Chondrocyte (in vitro differentiated cells): ENCODE results near the gene CFAP77. TPM values are rescaled to one million over a fixed set of nuclear protein-coding genes. Genes with fewer than 3 reads are reported as not detected.

ENCODE experiments used
- DNase-seq: peaks from one replicate; pipeline ENCODE4 v3.0.0; 2021; ENCODE audit warnings: mixed read lengths, low spot score
- H3K27ac Mint-ChIP-seq: one replicate; pipeline ENCODE4 v1.8.0; 2021; ENCODE audit warnings: mild to moderate bottlenecking, moderate library complexity, mixed read lengths; ENCODE audit not compliant: unreplicated experiment
- H3K27me3 Mint-ChIP-seq: 2 replicates; pipeline ENCODE4 v1.8.0; 2021; ENCODE audit warnings: low read depth, mixed read lengths
- H3K36me3 Mint-ChIP-seq: 2 replicates; pipeline ENCODE4 v1.8.0; 2021; ENCODE audit warnings: low read depth, mixed read lengths
- H3K4me1 Mint-ChIP-seq: 2 replicates; pipeline ENCODE4 v1.8.0; 2021; ENCODE audit warnings: low read depth, mild to moderate bottlenecking, mixed read lengths
- H3K4me3 Mint-ChIP-seq: one replicate; pipeline ENCODE4 v1.8.0; 2021; ENCODE audit warnings: mild to moderate bottlenecking, moderate library complexity, mixed read lengths; ENCODE audit not compliant: unreplicated experiment
- H3K9me3 Mint-ChIP-seq: 2 replicates; pipeline ENCODE4 v1.8.0; 2021; ENCODE audit warnings: low read depth, mixed read lengths
- CTCF ChIP-seq: fragments of 200-600 bp; sonication (generic); IDR thresholded peaks from 2 replicates; pipeline ENCODE4 v1.5.0; 2021; ENCODE audit warnings: antibody characterized with exemption, mild to moderate bottlenecking, moderate library complexity
- total RNA-seq: library from RNA; stranded (reverse); gene quantifications from 3 replicates; pipeline ENCODE4 v1.2.1, GENCODE V29; 2021

Gene CFAP77
- total RNA-seq, 1 donor from 2014 or later, result 0.47 TPM

- no peak for DNase-seq
- no peaks in the 10 kb centered on the region for H3K36me3 Mint-ChIP-seq
- TF ChIP-seq CTCF, result no peak
- H3K4me1 Mint-ChIP-seq, result peaks cover 5% of the 10 kb centered on the region
- no peak overlapping the region for H3K27ac Mint-ChIP-seq
- H3K9me3 Mint-ChIP-seq, result no peaks in the 10 kb centered on the region
- H3K4me3 Mint-ChIP-seq, result no peak overlapping the region
- peaks cover 20% of the 10 kb centered on the region for H3K27me3 Mint-ChIP-seq
These were observed 108.6 kb downstream of the CFAP77 start for GRCh38 chr9:132518626-132519025.

- no peak for DNase-seq
- no peak for TF ChIP-seq CTCF
- Mint-ChIP-seq H3K27me3 (peaks cover 19% of the 10 kb centered on the region), H3K9me3 (no peaks in the 10 kb centered on the region), H3K4me3 (no peak overlapping the region), H3K36me3 (no peaks in the 10 kb centered on the region), H3K27ac (no peak overlapping the region), H3K4me1 (peaks cover 5% of the 10 kb centered on the region)
These were observed 109.0 kb downstream of the CFAP77 start for GRCh38 chr9:132519033-132519432.

GRCh38 chr9:132520612-132521011, 110.6 kb downstream of the CFAP77 start:
- peaks cover 19% of the 10 kb centered on the region for H3K27me3 Mint-ChIP-seq

GRCh38 chr9:132525308-132526023, 115.5 kb downstream of the CFAP77 start:
- no peaks in the 10 kb centered on the region for H3K9me3 Mint-ChIP-seq
- H3K27ac Mint-ChIP-seq, result no peak overlapping the region
- TF ChIP-seq CTCF, result no peak
- H3K4me3 Mint-ChIP-seq, result no peak overlapping the region
- no peak for DNase-seq
- no peaks in the 10 kb centered on the region for H3K36me3 Mint-ChIP-seq
- H3K4me1 Mint-ChIP-seq, result no peaks in the 10 kb centered on the region
- peaks cover 14% of the 10 kb centered on the region for H3K27me3 Mint-ChIP-seq

More at GRCh38 chr9:132520612-132521011, 110.6 kb downstream of the CFAP77 start:
- Mint-ChIP-seq H3K9me3 (no peaks in the 10 kb centered on the region), H3K4me3 (no peak overlapping the region), H3K27ac (no peak overlapping the region), H3K4me1 (peaks cover 5% of the 10 kb centered on the region), H3K36me3 (no peaks in the 10 kb centered on the region)
- DNase-seq, result no peak
- no peak for TF ChIP-seq CTCF

GRCh38 chr9:132531195-132531594, 121.2 kb downstream of the CFAP77 start:
- Mint-ChIP-seq H3K4me1 (no peaks in the 10 kb centered on the region), H3K36me3 (peaks cover 2% of the 10 kb centered on the region), H3K4me3 (no peak overlapping the region), H3K9me3 (peaks cover 9% of the 10 kb centered on the region), H3K27me3 (peaks cover 19% of the 10 kb centered on the region), H3K27ac (no peak overlapping the region)
- no peak for TF ChIP-seq CTCF
- no peak for DNase-seq
